ENCODE results near the gene MAP4. TPM values are rescaled to one million over a fixed set of nuclear protein-coding genes. Genes with fewer than 3 reads are reported as not detected.

MAP4 gene
- total RNA-seq, 4 donors from 2014 or later = 62.1 to 110 (median 80.3) TPM

DNA sequence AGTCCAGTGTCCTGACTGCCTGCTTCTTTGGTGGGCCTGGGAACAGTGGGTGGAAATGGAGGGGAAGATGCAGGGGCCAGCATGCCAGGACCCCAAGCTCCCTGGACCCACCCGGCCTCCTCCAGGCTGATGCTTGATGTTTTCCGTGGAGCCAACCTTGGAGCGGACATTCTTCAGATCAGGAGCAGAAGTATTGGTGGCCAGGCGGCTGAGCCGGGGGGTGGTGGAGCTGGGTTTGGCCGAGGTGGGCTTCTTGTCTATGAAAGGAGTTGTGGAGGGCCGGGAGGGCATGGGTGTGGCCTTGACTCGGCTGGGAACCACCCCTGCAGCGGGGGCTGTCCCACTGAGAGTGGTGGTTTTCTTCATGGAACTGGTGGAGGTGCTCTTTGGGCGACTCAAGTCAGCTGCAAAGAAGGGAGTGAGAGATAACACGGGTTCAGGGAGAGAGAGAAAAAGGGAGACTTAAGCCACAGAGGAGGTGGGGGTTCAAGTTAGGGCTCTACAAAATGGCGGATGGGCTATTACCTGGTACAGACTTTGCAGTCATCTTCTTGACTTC is 145.4 kb downstream of the MAP4 start:
- no peak overlapping the region for H3K4me3 ChIP-seq
- H3K27ac ChIP-seq = no peak overlapping the region
- H3K9me3 ChIP-seq = no peaks in the 10 kb centered on the region
- WGBS, 2 donors = 93 to 94% methylated on average over 8 of the region's 12 CpGs
- intact Hi-C loops (cut with DNase I) = no loop called here
- peaks cover 4 to 21% (median 9%) of the 10 kb centered on the region in 3 donors for H3K4me1 ChIP-seq
- H3K36me3 ChIP-seq = peaks cover 44 to 98% (median 49%) of the 10 kb centered on the region in 3 donors
- DNase-seq = no peak
- no peak for TF ChIP-seq POLR2A (IDR thresholded peaks at IDR 0.05)
- H3K27me3 ChIP-seq = no peaks in the 10 kb centered on the region

DNA sequence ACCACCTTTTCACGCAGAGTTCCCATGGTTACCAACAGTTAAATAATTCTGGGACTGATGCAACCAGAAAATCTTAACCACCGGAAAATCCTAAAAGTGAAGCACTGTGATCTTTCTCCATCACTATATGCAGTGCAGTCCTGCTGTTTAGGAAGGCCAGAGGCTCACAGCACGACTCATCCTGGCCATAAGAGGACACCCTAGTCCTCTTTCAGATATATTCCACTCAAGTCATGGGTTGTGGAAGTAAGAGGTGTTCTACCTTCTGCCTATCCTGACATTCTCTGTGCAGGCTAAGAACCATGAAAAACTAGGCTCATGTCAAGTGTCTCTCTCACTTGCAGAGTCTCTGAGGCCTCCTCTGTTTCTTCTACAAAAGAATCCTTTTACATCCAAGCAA is 146.1 kb downstream of the MAP4 start:
- intact Hi-C loops (cut with DNase I) = no loop called here
- H3K36me3 ChIP-seq = peaks cover 44 to 98% (median 51%) of the 10 kb centered on the region in 3 donors
- whole genome bisulfite sequencing, 2 donors = 79 to 96% methylated on average over 2 to 3 of the region's 3 CpGs

DNA sequence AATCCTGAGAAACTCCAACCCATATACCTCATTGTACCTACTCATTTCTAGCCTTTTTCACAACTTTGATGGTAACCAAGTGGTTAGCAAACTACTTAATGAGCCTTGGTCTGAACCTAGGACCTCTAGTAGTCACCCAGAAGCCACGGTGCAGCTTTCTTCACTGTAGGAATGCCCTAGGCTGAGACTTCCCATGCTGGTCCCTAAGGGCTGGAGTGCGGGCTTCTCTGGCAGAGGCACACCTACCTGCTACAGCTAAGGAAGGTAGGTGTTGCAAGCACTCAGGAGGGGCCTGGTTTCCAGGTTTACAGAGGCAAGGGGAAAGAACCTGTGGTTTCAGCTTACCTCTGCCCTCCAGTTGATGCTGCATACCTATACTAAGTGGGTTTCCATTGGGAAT is 147.9 kb downstream of the MAP4 start:
- no peak for DNase-seq
- 90 to 100% methylated on average over 2 of the region's 2 CpGs for WGBS, 2 donors
- Histone ChIP-seq H3K4me3 (no peak overlapping the region), H3K27me3 (no peaks in the 10 kb centered on the region), H3K9me3 (no peaks in the 10 kb centered on the region), H3K36me3 (peaks cover 53 to 100% (median 59%) of the 10 kb centered on the region in 3 donors), H3K27ac (no peak overlapping the region), H3K4me1 (no peaks in the 10 kb centered on the region)
- intact Hi-C loops (cut with DNase I) = no loop called here
- TF ChIP-seq, protein P1, sequence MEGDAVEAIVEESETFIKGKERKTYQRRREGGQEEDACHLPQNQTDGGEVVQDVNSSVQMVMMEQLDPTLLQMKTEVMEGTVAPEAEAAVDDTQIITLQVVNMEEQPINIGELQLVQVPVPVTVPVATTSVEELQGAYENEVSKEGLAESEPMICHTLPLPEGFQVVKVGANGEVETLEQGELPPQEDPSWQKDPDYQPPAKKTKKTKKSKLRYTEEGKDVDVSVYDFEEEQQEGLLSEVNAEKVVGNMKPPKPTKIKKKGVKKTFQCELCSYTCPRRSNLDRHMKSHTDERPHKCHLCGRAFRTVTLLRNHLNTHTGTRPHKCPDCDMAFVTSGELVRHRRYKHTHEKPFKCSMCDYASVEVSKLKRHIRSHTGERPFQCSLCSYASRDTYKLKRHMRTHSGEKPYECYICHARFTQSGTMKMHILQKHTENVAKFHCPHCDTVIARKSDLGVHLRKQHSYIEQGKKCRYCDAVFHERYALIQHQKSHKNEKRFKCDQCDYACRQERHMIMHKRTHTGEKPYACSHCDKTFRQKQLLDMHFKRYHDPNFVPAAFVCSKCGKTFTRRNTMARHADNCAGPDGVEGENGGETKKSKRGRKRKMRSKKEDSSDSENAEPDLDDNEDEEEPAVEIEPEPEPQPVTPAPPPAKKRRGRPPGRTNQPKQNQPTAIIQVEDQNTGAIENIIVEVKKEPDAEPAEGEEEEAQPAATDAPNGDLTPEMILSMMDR (IDR thresholded peaks at IDR 0.05) = no peak
- no peak for TF ChIP-seq POLR2A (IDR thresholded peaks at IDR 0.05)

More for the DNA sequence above, 146.1 kb downstream of the MAP4 start:
- Histone ChIP-seq H3K27ac (no peak overlapping the region), H3K4me1 (peaks cover 0 to 15% (median 9%) of the 10 kb centered on the region in 3 donors), H3K27me3 (no peaks in the 10 kb centered on the region), H3K4me3 (no peak overlapping the region), H3K9me3 (no peaks in the 10 kb centered on the region)
- DNase-seq = no peak
- TF ChIP-seq, protein P1 (IDR thresholded peaks at IDR 0.05) = no peak
- TF ChIP-seq POLR2A (IDR thresholded peaks at IDR 0.05) = no peak

DNA sequence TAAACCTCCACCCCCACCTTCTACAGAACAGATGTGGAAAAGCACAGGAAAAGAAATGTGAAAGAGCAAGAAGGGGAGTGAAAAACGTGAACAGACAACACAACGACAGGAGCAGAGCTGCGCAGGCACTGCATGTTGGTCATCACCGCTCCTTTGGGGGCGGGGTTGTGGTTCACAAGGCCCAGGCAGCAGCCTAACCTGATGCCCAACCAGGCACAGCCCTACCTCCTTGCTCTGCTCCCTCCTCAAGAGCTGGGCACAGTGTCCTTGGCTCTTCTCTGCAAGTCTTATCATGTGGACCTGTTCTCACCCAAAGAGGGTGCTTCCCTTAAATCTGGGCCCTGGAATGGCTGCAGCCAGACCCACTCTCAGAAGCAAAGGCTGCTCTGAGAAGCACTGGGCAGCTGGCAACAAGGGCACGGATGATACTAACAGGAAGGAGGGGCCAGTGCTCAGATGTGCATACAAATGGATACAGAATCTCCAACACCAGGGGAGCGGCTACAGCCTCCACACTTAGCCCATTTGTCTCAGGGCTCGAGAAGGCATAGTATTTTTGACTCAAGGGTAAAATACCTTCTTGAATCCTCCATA is 148.7 kb downstream of the MAP4 start:
- 89 to 94% methylated on average over 8 of the region's 8 CpGs for WGBS, 2 donors
- no peak for DNase-seq
- TF ChIP-seq POLR2A (IDR thresholded peaks at IDR 0.05) = no peak
- TF ChIP-seq, protein P1 (IDR thresholded peaks at IDR 0.05) = no peak
- intact Hi-C loops (cut with DNase I) = no loop called here
- H3K27ac ChIP-seq = no peak overlapping the region
- peaks cover 54 to 100% (median 60%) of the 10 kb centered on the region in 3 donors for H3K36me3 ChIP-seq
- H3K9me3 ChIP-seq = no peaks in the 10 kb centered on the region
- no peak overlapping the region for H3K4me3 ChIP-seq
- H3K27me3 ChIP-seq = no peaks in the 10 kb centered on the region
- no peaks in the 10 kb centered on the region for H3K4me1 ChIP-seq

DNA sequence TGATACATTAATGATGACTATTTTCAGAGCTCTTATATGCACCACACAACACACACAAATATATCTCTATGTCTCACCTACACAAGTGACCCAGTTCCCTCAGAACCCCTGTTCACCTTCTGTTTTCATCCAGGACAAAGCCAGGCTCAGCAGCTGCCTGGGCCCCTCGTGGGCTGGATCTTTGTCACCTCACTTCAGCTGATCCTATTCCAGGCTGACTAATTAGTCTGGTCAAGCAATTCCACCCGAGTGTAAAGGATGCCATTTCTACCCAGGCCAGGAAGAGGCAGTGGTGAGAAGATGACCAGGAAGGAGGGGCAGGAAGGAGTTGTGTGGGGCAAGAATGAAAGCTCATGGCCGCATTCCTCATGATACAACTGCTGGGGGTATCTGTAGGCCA is 151.0 kb downstream of the MAP4 start:
- TF ChIP-seq, protein P1 (IDR thresholded peaks at IDR 0.05) = no peak
- no peak for TF ChIP-seq POLR2A (IDR thresholded peaks at IDR 0.05)
- Histone ChIP-seq H3K4me1 (no peaks in the 10 kb centered on the region), H3K36me3 (peaks cover 37 to 98% (median 41%) of the 10 kb centered on the region in 3 donors), H3K27me3 (no peaks in the 10 kb centered on the region), H3K9me3 (no peaks in the 10 kb centered on the region), H3K4me3 (no peak overlapping the region), H3K27ac (no peak overlapping the region)
- DNase-seq = no peak
- 42 to 61% methylated on average over 3 of the region's 3 CpGs for WGBS, 2 donors
- intact Hi-C loops (cut with DNase I) = no loop called here

Measured in esophagus squamous epithelium (tissue), 5 donors.